ENCODE data around the gene CLMP.

DNA sequence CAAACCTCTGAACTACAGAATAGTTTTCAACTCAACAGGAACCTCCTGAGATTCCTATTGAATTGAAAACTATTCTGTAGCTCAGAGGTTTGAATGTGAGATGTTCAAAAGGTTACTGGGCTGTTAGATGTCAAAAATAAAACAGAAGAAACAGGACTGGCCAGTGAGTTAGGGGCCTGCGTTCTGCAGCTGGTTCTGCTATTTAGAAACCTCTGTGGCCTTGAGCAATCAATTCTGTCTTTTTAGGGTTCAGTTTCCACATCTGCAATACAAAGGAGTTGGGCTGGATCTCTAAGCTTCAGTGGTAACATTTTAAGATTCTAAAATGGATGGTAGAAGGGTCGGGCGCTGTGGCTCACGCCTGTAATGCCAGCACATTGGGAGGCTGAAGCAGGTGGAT is 55.8 kb downstream of the CLMP start:
- TF ChIP-seq CTCF (IDR thresholded peaks at IDR 0.05) (no peak), EP300 (IDR thresholded peaks at IDR 0.05) (no peak), POLR2A (IDR thresholded peaks at IDR 0.05) (no peak)

Measured in ovary (tissue), 3 donors.